HG03520 (cell line): ENCODE measurements around the gene TRAF2.

Source experiments
- ATAC-seq: cut with Tn5 transposase; IDR thresholded peaks from one replicate; pipeline ENCODE4 v1.9.1; 2021; ENCODE audit warnings: mild to moderate bottlenecking, moderate library complexity; ENCODE audit not compliant: unreplicated experiment

Gene TRAF2

DNA sequence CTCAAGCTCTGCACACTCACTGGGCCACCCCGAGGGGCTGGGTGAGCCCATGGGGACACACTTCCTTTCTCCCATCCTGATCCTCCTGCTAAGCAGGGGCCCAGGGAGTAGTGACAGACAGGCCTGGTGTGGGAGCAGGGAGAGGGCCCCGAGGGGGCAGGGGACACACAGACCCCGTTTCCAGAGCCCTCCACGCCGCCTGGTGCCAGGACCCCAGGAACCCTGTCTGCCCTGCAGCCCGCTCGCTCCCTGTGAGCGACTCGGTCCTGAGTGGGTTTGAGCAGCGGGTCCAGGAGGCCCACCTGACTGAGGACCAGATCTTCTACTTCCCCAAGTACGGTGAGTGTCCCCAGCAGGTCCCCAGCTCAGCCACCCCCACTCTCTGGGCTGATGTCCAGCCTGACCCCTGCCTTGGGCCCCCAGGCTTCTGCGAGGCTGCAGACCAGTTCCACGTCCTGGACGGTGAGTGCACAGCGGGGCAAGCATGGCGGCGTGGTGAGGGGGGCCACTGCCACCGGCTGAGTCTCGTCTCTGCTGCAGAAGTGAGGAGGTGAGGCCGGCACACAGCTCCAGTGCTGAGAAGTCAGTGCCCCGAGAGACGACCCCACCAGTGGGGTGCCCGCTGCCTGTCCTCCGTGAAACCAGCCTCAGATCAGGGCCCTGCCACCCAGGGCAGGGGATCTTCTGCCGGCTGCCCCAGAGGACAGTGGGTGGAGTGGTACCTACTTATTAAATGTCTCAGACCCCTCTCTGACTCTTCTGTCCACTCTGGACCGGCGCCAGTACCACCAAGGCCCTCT is 60.1 kb downstream of the TRAF2 start:
- ATAC-seq: no peak

DNA sequence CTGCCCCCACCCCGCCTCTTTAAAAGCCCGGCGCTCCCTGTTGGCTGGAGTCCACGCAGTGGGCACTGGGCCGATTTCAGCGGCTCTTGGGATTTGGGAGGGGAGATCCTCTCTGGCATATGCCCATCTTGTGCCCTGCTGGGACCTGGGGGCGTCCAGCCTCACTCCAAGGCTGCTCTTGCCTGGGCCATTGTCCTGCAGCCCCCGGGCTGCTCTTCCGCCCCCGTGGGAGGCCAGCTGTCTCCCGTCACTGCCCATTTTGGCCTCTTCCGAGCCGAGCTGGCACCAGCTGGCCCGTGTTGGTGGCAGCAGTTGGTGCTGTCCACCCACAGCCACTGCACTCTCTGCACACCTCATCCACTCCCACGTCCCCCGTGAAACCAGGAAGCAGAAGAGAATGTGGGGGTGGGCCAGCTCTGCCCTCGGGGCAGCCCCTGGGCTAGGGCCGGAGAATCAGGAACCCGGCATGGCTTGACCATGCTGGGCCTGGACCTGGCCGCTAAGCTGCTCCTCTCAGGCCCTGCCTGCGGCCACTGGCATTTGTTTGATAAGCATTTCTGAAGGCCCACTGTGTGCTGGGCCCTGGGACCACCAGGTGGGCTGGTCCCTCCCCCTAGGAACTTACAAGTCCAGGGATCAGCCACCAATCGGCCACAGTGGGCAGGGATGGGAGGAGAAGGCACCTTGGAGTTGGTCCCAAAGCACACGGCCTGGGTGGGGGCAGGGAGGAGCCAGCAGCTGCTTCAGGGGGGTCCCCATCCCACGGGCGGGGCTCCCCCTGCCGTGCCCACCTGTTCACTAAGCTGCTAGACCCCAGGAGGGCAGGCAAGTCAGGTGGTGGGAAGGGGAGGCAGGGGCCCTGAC is 60.9 kb downstream of the TRAF2 start:
- no peak for ATAC-seq

DNA sequence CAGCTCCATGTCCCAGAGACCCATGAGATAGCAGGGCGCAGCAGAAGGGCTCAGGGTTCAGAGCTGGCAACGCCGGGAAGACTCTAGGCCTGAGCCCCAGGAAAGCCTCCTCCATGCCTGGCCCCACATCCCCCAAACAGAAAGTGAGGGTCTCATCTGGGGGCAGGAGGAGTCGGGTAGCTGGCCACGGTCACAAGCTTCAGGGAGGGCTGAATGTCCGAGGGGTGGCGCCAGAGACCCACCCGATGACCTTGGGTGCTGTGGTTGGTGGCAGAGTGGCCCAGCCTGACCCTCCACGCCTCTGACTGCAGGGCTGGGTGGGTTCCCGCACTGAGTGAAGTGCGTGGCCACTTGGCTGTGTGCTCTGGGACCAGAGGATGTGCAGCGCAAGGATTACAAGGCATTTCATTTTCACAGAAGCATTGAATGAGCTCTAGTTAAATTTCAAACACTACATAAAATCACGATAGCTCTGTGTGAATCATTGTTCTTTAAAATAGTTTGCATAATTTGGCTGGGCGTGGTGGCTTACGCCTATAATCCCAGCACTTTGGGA is 61.7 kb downstream of the TRAF2 start:
- ATAC-seq: no peak

- no peak for ATAC-seq
These were observed 63.0 kb downstream of the TRAF2 start for GRCh38 chr9:136949239-136949816.

GRCh38 chr9:136949817-136950655 is 63.7 kb downstream of the TRAF2 start:
- ATAC-seq: peak; percentile 81

DNA sequence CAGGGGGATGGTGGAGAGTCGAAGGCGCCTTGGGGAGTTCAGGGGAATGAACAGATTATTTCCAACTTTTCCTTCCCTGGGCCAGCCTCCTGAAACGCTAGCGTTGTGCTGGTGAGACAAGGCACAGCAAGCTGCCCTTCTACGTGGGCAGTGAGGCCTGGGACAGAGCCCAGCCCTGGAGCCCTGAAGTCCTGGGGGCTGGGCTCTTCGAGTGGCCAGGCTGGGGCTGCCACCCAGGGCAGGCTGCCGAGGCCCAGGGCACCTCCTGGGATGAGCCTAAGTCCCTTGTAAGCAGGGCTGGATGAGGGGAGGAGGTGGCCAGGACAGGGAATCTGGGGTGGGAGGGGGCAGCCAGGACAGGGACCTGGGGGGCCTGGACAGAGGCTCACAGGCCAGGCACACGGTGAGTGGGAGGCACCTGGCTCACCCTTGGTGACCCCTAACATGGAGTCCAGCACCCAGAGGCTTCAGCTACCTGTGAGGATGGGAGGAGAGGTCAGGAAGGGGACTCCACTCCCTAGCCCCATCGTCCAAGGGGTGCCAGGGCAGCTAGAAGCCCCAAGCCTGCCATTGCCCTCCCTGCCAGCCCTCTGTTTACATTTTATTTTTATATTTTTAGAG is 64.5 kb downstream of the TRAF2 start:
- no peak for ATAC-seq

DNA sequence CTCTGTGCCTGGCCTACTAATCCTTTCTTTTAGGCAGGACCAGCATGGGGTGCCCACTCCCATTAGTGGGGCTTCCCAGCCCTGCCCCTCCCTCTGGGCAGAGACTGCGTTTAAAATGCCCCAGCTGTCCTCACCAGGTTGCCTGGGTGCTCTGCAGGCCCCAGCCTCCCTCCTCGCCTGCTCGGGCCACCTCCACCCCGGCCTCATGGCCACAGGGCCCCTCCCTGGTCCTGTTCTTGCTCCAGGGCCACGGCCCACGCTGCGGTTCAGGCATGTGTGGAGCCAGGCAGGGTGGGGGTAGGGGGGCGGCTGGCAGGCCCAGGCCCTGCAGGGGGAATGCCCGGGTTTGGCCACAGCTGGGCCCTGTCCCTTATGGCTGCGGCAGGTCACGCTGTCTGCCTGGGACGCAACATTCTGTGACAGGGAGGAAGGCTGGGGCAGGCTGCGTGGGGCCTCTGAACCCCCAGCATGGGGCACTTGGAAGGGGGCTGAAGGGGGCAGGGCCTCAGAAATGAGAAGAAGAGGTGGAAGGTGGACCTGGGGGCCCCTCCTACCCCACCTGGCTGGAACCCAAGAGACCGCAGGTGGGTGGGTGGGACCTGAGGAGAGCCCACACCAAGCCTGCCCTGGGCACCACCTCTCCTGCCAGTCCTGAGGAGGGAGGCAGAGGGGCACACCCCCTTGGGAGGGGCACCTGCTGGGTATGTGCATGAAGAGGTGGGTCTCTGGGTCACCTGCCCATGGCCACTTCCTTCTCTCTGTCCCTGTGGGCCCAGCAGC is 65.4 kb downstream of the TRAF2 start, which contains the start of gene LCN12:
LCN12 (plus strand) TSS at position 733 of the 780 bp plus-strand sequence. CDS start 55 bp downstream, outside the sequence.
- ATAC-seq: no peak

DNA sequence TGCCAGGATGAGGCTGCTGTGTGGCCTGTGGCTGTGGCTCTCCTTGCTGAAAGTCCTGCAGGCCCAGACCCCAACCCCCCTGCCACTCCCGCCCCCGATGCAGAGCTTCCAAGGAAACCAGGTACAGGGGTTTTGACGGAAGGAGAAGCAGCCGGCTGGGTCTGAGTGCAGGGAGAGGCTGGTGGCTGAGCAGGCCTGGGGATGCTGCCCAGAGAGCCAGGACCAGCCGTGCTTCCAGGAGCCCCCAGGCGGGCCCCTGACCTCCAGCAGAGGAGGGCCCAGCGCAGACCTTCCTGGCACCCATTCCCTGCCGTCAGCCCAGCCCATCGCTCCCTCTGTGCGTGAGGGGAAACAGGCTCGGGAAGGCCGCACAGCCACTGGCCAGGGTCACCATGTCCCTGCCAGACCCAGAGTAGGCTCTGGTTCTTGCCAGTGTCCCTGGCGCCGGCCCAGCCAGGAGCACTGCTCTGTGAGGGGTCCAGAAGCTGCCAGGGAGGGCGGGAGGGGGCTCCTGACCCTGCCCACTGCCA is 66.1 kb downstream of the TRAF2 start:
- no peak for ATAC-seq

DNA sequence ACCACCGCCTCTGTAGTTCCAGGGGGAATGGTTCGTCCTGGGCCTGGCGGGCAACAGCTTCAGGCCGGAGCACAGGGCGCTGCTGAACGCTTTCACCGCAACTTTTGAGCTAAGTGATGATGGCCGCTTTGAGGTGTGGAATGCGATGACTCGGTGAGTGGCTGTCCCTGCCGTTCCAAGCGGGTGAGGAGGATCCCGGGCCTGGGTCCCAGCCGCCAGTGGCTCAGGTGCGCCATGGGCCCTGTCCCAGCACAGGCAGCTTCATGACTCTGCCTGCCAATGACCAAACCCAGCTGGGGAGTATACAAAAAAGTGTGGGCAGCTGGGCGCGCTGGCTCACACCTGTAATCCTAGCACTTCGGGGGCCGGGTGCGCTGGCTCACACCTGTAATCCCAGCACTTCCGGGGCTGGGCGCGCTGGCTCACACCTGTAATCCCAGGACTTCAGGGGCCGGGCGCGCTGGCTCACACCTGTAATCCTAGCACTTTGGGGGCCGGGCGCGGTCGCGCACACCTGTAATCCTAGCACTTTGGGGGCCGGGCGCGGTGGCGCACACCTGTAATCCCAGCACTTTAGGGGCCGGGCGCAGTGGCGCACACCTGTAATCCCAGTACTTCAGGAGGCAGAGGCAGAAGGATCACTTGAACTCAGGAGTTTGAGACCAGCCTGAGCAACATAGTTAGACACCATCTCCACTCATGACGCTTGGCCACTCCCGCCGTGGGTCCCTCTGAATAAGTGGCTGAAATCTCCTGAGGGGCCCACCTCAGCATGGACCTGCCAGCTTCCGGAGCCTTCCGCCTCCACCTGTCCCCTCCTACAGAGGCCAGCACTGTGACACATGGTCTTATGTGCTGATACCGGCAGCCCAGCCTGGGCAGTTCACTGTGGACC is 66.8 kb downstream of the TRAF2 start:
- no peak for ATAC-seq

DNA sequence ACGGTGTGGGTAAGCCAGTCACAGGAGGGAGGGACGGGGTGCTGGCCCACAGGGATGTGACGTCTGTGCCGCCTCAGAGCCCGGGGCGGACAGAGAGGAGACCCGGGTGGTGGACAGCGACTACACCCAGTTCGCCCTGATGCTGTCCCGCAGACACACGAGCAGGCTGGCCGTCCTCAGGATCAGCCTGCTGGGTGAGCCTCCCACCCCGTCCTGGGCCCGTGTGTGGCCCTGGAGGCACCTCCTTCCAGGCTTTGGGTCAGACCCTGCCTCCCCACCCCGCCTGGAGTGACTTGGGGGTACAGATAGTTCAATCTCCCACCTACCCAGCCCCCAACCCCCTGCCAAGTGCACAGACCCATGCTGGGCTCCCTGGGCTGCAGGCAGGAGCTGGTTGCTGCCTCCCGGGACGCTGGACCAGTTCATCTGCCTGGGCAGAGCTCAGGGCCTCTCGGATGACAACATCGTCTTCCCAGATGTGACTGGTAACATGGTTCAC is 67.5 kb downstream of the TRAF2 start:
- ATAC-seq: no peak

DNA sequence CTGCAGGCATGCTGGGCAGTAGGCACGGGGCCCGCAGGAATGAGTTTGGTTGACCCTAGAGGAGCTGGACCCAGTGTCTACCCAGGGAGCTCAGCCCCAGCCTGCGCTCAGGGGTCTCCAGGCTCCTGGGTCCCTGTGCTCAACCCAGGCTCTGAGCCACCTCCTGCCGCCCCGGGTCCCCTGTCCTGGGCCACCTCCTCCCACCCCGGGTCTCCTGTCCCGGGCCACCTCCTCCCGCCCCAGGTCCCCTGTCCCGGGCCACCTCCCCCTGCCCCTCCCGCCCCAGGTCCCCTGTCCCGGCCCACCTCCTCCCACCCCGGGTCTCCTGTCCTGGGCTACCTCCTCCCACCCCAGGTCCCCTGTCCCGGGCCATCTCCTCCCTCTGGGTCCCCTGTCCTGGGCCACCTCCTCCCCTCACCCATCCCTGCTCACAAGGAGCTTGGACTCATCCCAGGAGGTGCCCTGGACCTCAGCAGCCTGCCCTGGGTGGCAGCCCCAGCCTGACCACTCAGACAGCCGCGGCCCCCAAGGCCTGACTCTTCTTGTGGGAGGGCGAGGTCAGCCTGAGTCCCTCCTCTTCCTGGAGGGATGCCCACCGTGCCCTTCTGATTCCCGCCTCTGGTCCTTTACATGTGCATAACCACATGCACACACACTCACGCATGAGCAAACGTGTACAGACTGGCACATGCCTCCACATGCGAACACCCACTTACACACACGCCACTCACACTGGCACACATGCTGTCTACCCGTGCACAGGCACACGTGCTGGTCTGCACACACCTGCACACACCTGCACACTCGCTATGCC is 68.2 kb downstream of the TRAF2 start:
- no peak for ATAC-seq

- ATAC-seq: no peak
These were observed 69.1 kb downstream of the TRAF2 start for GRCh38 chr9:136955202-136955942.

DNA sequence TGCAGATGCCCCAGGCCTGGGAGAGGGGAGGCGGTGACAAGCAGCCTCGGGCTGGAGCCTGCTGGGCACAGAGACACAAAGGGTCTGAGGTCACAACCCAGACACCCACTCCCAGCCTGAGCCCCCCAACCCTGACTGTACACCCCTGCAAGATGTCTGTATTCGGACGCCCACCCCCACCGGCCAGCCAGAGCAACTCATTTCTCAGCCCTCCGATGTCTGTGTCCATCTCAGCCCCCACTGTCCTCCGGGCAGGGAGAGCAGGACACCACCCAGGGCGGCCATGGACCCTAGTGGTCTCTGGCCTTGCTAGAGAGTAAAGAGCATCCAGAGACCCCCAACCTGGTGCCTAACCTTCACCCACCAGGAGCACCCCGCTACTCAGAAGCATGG is 69.6 kb downstream of the TRAF2 start:
- no peak for ATAC-seq

DNA sequence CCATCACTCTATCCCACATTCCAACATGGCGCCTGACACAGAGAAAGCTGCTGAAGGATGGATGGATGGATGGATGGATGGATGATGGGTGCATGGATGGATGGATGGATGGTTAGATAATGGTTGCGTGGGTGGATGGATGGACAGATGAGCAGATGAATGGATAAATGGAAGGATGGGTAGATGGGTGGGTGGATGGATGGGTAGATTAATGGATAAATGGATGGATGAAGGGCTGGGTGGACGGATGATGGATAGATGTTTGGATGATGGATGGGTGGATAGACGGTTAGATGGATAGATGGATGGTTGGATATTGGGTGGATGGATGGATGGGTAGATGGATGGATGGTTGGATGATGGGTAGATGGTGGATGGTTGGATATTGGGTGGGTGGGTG is 70.3 kb downstream of the TRAF2 start:
- ATAC-seq: no peak

DNA sequence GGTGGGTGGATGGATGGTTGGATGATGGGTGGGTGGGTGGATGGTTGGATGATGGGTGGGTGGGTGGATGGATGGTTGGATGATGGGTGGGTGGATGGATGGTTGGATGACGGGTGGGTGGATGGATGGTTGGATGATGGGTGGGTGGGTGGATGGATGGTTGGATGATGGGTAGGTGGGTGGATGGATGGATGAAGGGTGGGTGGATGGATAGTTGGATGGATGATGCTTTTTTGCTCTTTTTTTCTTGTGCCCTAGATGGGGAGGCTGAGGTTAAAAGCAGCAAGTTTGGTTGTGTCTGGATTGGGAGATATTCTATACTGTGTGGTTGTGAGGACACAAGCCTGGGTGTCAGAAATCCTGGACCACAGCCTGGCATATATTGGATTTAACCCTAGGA is 71.1 kb downstream of the TRAF2 start:
- ATAC-seq: no peak

GRCh38 chr9:136957901-136958300 is 71.6 kb downstream of the TRAF2 start:
- no peak for ATAC-seq
